Measurements from ENCODE around the gene TNFRSF25. TPM values are rescaled to one million over a fixed set of nuclear protein-coding genes. Genes with fewer than 3 reads are reported as not detected.

Gene TNFRSF25
- total and polyA plus RNA-seq, 9 of the 15 experiments (the other 6 are each of a cell fraction or from before 2014, with no cell fraction given), result 0.24 to 0.49 TPM; not detected in 7

- in situ Hi-C loops (cut with MboI) (no loop called here), intact Hi-C loops (cut with micrococcal nuclease) (no loop called here)
- peaks cover 65 to 92% of the 10 kb centered on the region in 2 experiments for H3K27me3 ChIP-seq (ENCODE audit: control insufficient read depth in 2 of 2, insufficient read depth in 2 of 2, low read length in 2 of 2)
- DNase-seq (ENCODE audit: extremely low read depth in 1 of 4, low spot score in 3 of 4), result no peak
- H3K79me2 ChIP-seq (ENCODE audit: control insufficient read depth, insufficient read depth, low read length), result no peaks in the 10 kb centered on the region
- peaks cover 7 to 31% of the 10 kb centered on the region in 2 experiments for H3K4me1 ChIP-seq (replicated peaks in 1 of 2; ENCODE audit: control insufficient read depth in 2 of 2, insufficient read depth in 2 of 2, low read length in 2 of 2)
- TF ChIP-seq TAF7 (tag; IDR thresholded peaks at IDR 0.05) (no peak), ZKSCAN1 (IDR thresholded peaks at IDR 0.05; ENCODE audit: low read depth, low read length) (no peak), ZNF175 (CRISPR knock-in tag; IDR thresholded peaks at IDR 0.05; ENCODE audit: low read depth) (no peak), BCOR (IDR thresholded peaks at IDR 0.05) (no peak), EP400 (IDR thresholded peaks at IDR 0.05) (no peak), HIVEP1 (CRISPR knock-in tag; IDR thresholded peaks at IDR 0.05) (no peak), POLR2H (tag; IDR thresholded peaks at IDR 0.05; ENCODE audit: low read depth) (no peak), CREB3L1 (IDR thresholded peaks at IDR 0.05; ENCODE audit: borderline replicate concordance, low read depth) (no peak), MBD2 (IDR thresholded peaks at IDR 0.05; ENCODE audit: borderline replicate concordance, low read depth) (no peak), USF1 (CRISPR knock-in tag; IDR thresholded peaks at IDR 0.05) (no peak)
- H3K27ac ChIP-seq (ENCODE audit: extremely low read depth, low read depth, low read length), result no peak overlapping the region
- no peak for ATAC-seq
- no peak overlapping the region; a peak in 1 of 4 replicates for H3K9ac ChIP-seq (ENCODE audit: insufficient read depth in 1 of 2, low read depth in 2 of 2, low read length in 2 of 2)
- H3K36me3 ChIP-seq (ENCODE audit: control insufficient read depth, insufficient read depth, low read length), result no peaks in the 10 kb centered on the region
- 5% methylated on average over 5 of the region's 5 CpGs for WGBS (ENCODE audit: insufficient coverage, low coverage, missing lambda C conversion rate)
- H4K20me1 ChIP-seq (replicated peaks; ENCODE audit: control insufficient read depth, insufficient read depth, low read length), result peaks cover 16% of the 10 kb centered on the region; the same call in 1 of the 2 replicates
- no peaks in the 10 kb centered on the region for H3K9me1 ChIP-seq (ENCODE audit: control insufficient read depth, insufficient read depth, low read length)
- H3K4me2 ChIP-seq (ENCODE audit: insufficient read depth, low read length), result no peak overlapping the region
- H3K4me3 ChIP-seq, result no peak overlapping the region
- ChIA-PET POLR2A (interaction anchor here (1.0 kb wide), 1 partner anchor 9 kb away, joined by 7 read pairs; no protein-coding TSS in a partner anchor), CTCF (ENCODE audit: low intra/inter-chr PET ratio) (no interaction called here)
- no peaks in the 10 kb centered on the region for H3K9me3 ChIP-seq (replicated peaks; ENCODE audit: control insufficient read depth, insufficient read depth, low read depth, low read length)
- H2AFZ ChIP-seq (ENCODE audit: low read depth, low read length), result no peak overlapping the region
- FAIRE-seq, result no peak
- no TSS peak for BruUV-seq (replicated peaks)
These were observed 49.1 kb downstream of the TNFRSF25 start for GRCh38 chr1:6416906-6417305.
